ENCODE results near the gene ARHGEF26. TPM values are rescaled to one million over a fixed set of nuclear protein-coding genes. Genes with fewer than 3 reads are reported as not detected.

Gene ARHGEF26
- total and polyA plus RNA-seq, 4 donors = 12.3 to 45.5 (median 28.5) TPM

GRCh38 chr3:154280161-154280560 lies 159.0 kb downstream of the ARHGEF26 start:
- no peak for TF ChIP-seq CTCF (IDR thresholded peaks at IDR 0.05; ENCODE audit: control extremely low read depth, extremely low read depth)

GRCh38 chr3:154285221-154285620 lies 164.0 kb downstream of the ARHGEF26 start:
- no peak for TF ChIP-seq CTCF (IDR thresholded peaks at IDR 0.05; ENCODE audit: control extremely low read depth, extremely low read depth)
- Histone ChIP-seq H3K36me3 (ENCODE audit: control insufficient read depth in 4 of 4, insufficient read depth in 4 of 4, low read length in 4 of 4) (peaks cover 8 to 44% (median 36%) of the 10 kb centered on the region in 4 donors), H3K4me1 (ENCODE audit: control insufficient read depth in 5 of 5, insufficient read depth in 5 of 5, low read length in 5 of 5) (no peaks in the 10 kb centered on the region), H3K27ac (ENCODE audit: low read depth in 1 of 2, low read length in 1 of 2) (no peak overlapping the region), H3K9ac (ENCODE audit: insufficient read depth in 1 of 2, low read length in 2 of 2) (no peak overlapping the region), H3K27me3 (ENCODE audit: control insufficient read depth in 3 of 3, insufficient read depth in 3 of 3, low read length in 2 of 3) (no peaks in the 10 kb centered on the region), H3K9me3 (ENCODE audit: control insufficient read depth in 4 of 4, insufficient read depth in 3 of 4, low read length in 3 of 4) (no peaks in the 10 kb centered on the region), H3K4me3 (no peak overlapping the region)
- ATAC-seq (ENCODE audit: insufficient read depth, low FRiP score) (no peak), DNase-seq (no peak)
- 48 to 76% methylated on average over 2 of the region's 2 CpGs for WGBS, 2 donors

More at GRCh38 chr3:154280161-154280560, 159.0 kb downstream of the ARHGEF26 start:
- 98 to 99% methylated on average over 1 of the region's 1 CpG for WGBS, 2 donors
- H3K9ac ChIP-seq (ENCODE audit: insufficient read depth in 1 of 2, low read length in 2 of 2) = no peak overlapping the region
- peaks cover 0 to 6% (median 0%) of the 10 kb centered on the region in 5 donors for H3K4me1 ChIP-seq (ENCODE audit: control insufficient read depth in 5 of 5, insufficient read depth in 5 of 5, low read length in 5 of 5)
- H3K4me3 ChIP-seq = no peak overlapping the region
- peaks cover 10 to 47% (median 39%) of the 10 kb centered on the region in 4 donors for H3K36me3 ChIP-seq (ENCODE audit: control insufficient read depth in 4 of 4, insufficient read depth in 4 of 4, low read length in 4 of 4)
- H3K27me3 ChIP-seq (ENCODE audit: control insufficient read depth in 3 of 3, insufficient read depth in 3 of 3, low read length in 2 of 3) = no peaks in the 10 kb centered on the region
- no peak overlapping the region for H3K27ac ChIP-seq (ENCODE audit: low read depth in 1 of 2, low read length in 1 of 2)
- no peak for DNase-seq
- no peaks in the 10 kb centered on the region for H3K9me3 ChIP-seq (ENCODE audit: control insufficient read depth in 4 of 4, insufficient read depth in 3 of 4, low read length in 3 of 4)
- no peak for ATAC-seq (ENCODE audit: insufficient read depth, low FRiP score)

- Histone ChIP-seq H3K27me3 (ENCODE audit: control insufficient read depth in 3 of 3, insufficient read depth in 3 of 3, low read length in 2 of 3) (no peaks in the 10 kb centered on the region), H3K4me1 (ENCODE audit: control insufficient read depth in 5 of 5, insufficient read depth in 5 of 5, low read length in 5 of 5) (no peaks in the 10 kb centered on the region), H3K27ac (ENCODE audit: low read depth in 1 of 2, low read length in 1 of 2) (no peak overlapping the region), H3K36me3 (ENCODE audit: control insufficient read depth in 4 of 4, insufficient read depth in 4 of 4, low read length in 4 of 4) (peaks cover 9 to 52% (median 31%) of the 10 kb centered on the region in 4 donors), H3K9ac (ENCODE audit: insufficient read depth in 1 of 2, low read length in 2 of 2) (no peak overlapping the region), H3K9me3 (ENCODE audit: control insufficient read depth in 4 of 4, insufficient read depth in 3 of 4, low read length in 3 of 4) (no peaks in the 10 kb centered on the region), H3K4me3 (no peak overlapping the region)
- TF ChIP-seq CTCF (IDR thresholded peaks at IDR 0.05; ENCODE audit: control extremely low read depth, extremely low read depth) = no peak
- ATAC-seq (ENCODE audit: insufficient read depth, low FRiP score) (no peak), DNase-seq (no peak)
- 97 to 98% methylated on average over 5 of the region's 5 CpGs for WGBS, 2 donors
These were observed 169.0 kb downstream of the ARHGEF26 start for GRCh38 chr3:154290187-154290586.

- H3K4me1 ChIP-seq (ENCODE audit: control insufficient read depth in 5 of 5, insufficient read depth in 5 of 5, low read length in 5 of 5) = no peaks in the 10 kb centered on the region
- DNase-seq = no peak
- no peak overlapping the region for H3K27ac ChIP-seq (ENCODE audit: low read depth in 1 of 2, low read length in 1 of 2)
- no peaks in the 10 kb centered on the region for H3K9me3 ChIP-seq (ENCODE audit: control insufficient read depth in 4 of 4, insufficient read depth in 3 of 4, low read length in 3 of 4)
- WGBS, 2 donors = 98% methylated on average over 2 of the region's 2 CpGs
- no peak overlapping the region for H3K9ac ChIP-seq (ENCODE audit: insufficient read depth in 1 of 2, low read length in 2 of 2)
- no peak for ATAC-seq (ENCODE audit: insufficient read depth, low FRiP score)
- no peak overlapping the region for H3K4me3 ChIP-seq
- no peak for TF ChIP-seq CTCF (IDR thresholded peaks at IDR 0.05; ENCODE audit: control extremely low read depth, extremely low read depth)
- H3K36me3 ChIP-seq (ENCODE audit: control insufficient read depth in 4 of 4, insufficient read depth in 4 of 4, low read length in 4 of 4) = peaks cover 9 to 49% (median 27%) of the 10 kb centered on the region in 4 donors
- no peaks in the 10 kb centered on the region for H3K27me3 ChIP-seq (ENCODE audit: control insufficient read depth in 3 of 3, insufficient read depth in 3 of 3, low read length in 2 of 3)
These were observed 172.8 kb downstream of the ARHGEF26 start for GRCh38 chr3:154294016-154294415.
